Measurements from ENCODE around the gene EXOG. TPM values are rescaled to one million over a fixed set of nuclear protein-coding genes. Genes with fewer than 3 reads are reported as not detected.

EXOG gene
- total and polyA plus RNA-seq, 2 donors (not counting 3 experiments of a cell fraction or from before 2014, with no cell fraction given) = 10.8 to 21.9 TPM

DNA sequence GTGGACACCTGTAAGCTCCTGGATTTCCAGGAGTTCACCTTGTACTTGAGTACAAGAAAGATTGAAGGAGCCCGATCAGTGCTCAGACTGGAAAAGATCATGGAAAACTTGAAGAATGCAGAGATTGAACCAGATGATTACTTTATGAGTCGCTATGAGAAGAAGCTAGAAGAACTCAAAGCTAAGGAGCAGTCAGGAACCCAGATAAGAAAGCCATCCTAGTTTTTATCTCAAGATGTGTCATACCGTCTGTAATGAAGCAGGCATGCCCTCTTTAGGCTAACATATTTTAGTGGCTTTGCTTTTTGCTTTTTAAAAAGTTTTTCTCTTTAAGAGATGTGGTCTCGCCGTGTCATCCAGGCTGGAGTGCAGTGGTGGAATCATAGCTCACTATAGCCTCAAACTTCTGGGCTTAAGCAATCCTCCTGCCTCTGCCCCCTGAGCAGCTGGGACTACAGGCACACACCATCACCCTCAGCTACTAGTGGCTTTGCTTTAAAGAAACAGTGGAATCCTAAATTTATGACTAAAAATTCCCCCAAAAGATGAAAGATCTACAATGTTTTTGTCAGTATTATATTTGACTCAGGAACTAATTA lies 28.1 kb downstream of the EXOG start:
- no TSS peak for BruUV-seq (replicated peaks)
- DNase-seq (ENCODE audit: low read depth, low spot score) (no peak), FAIRE-seq (no peak)
- Histone ChIP-seq H3K4me3 (replicated peaks in 1 of 3; ENCODE audit: insufficient read depth in 1 of 3, low read depth in 1 of 3, low read length in 3 of 3) (no peak overlapping the region), H4K20me1 (replicated peaks; ENCODE audit: control insufficient read depth, extremely low read depth, insufficient read depth, low read length) (no peaks in the 10 kb centered on the region), H3K79me2 (ENCODE audit: control insufficient read depth, insufficient read depth, low read length) (no peaks in the 10 kb centered on the region), H3K9me3 (replicated peaks; ENCODE audit: control insufficient read depth, insufficient read depth, low read length) (no peaks in the 10 kb centered on the region), H3K27me3 (ENCODE audit: control insufficient read depth in 2 of 2, insufficient read depth in 2 of 2, low read length in 2 of 2) (no peaks in the 10 kb centered on the region), H2AFZ (ENCODE audit: low read depth, low read length) (no peak overlapping the region), H3K4me2 (ENCODE audit: insufficient read depth, low read length) (no peak overlapping the region), H3K9ac (replicated peaks; ENCODE audit: extremely low read depth, insufficient read depth, low read length) (no peak overlapping the region), H3K27ac (ENCODE audit: insufficient read depth, low read depth, low read length) (no peak overlapping the region), H3K9me1 (replicated peaks; ENCODE audit: control insufficient read depth, extremely low read depth, insufficient read depth, low read length) (no peaks in the 10 kb centered on the region), H3K36me3 (ENCODE audit: control insufficient read depth in 2 of 2, extremely low read depth in 1 of 2, insufficient read depth in 2 of 2, low read length in 2 of 2) (peaks cover 5 to 6% of the 10 kb centered on the region in 2 experiments), H3K4me1 (ENCODE audit: control insufficient read depth, extremely low read depth, insufficient read depth, low read length) (peaks cover 4% of the 10 kb centered on the region)
- POLR2A ChIA-PET = interaction anchor here (0.6 kb wide), 1 partner anchor 18 kb away, joined by 4 read pairs; no protein-coding TSS in a partner anchor
- TF ChIP-seq, protein P1, sequence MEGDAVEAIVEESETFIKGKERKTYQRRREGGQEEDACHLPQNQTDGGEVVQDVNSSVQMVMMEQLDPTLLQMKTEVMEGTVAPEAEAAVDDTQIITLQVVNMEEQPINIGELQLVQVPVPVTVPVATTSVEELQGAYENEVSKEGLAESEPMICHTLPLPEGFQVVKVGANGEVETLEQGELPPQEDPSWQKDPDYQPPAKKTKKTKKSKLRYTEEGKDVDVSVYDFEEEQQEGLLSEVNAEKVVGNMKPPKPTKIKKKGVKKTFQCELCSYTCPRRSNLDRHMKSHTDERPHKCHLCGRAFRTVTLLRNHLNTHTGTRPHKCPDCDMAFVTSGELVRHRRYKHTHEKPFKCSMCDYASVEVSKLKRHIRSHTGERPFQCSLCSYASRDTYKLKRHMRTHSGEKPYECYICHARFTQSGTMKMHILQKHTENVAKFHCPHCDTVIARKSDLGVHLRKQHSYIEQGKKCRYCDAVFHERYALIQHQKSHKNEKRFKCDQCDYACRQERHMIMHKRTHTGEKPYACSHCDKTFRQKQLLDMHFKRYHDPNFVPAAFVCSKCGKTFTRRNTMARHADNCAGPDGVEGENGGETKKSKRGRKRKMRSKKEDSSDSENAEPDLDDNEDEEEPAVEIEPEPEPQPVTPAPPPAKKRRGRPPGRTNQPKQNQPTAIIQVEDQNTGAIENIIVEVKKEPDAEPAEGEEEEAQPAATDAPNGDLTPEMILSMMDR (IDR thresholded peaks at IDR 0.05; ENCODE audit: extremely low read depth in 1 of 2, insufficient read depth in 1 of 2, low read depth in 1 of 2, low read length in 2 of 2) = no peak
- TF ChIP-seq GATA2 (IDR thresholded peaks at IDR 0.05; ENCODE audit: insufficient read depth, insufficient read length, low read depth, low read length) = peak; percentile 60
- intact Hi-C loops (cut with micrococcal nuclease) = no loop called here
- dilution Hi-C loops (cut with MboI; ENCODE audit: extremely low pct_ligation_motif_present, low sequenced_read_pairs) = no loop called here
- CTCF ChIA-PET = interaction anchor here (0.6 to 13.1 kb wide), 6 partner anchors 28 to 317 kb away, joined by 3 to 455 read pairs (median 6); partner anchors contain the start of genes EXOG and XYLB

DNA sequence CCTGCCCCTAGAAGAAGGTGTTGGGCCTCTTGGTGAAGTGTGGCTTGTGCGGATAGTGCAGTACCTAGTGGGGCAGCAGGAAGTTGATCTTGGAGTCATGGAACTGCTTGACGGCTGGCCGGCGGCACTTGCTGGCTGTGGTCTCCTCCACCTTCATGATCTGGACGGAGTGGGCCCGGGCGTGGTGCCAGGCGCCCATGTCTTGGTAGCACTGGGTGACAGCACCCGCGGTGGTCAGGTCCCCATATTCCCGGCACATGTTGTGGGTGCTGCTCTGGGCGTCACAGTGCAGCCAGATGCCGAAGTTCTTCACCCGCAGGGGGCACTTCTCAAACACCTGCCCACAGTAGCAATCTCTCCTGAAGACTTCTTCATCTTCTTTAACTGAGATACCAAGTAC lies 30.7 kb downstream of the EXOG start:
- no peak overlapping the region for H3K4me3 ChIP-seq (replicated peaks in 1 of 3; ENCODE audit: insufficient read depth in 1 of 3, low read depth in 1 of 3, low read length in 3 of 3)
- H3K27ac ChIP-seq (ENCODE audit: insufficient read depth, low read depth, low read length) = no peak overlapping the region
- DNase-seq (ENCODE audit: low read depth, low spot score) (no peak), FAIRE-seq (no peak)
- intact Hi-C loops (cut with micrococcal nuclease) (no loop called here), dilution Hi-C loops (cut with MboI; ENCODE audit: extremely low pct_ligation_motif_present, low sequenced_read_pairs) (no loop called here)
- H3K36me3 ChIP-seq (ENCODE audit: control insufficient read depth in 2 of 2, extremely low read depth in 1 of 2, insufficient read depth in 2 of 2, low read length in 2 of 2) = peaks cover 5 to 6% of the 10 kb centered on the region in 2 experiments
- H3K27me3 ChIP-seq (ENCODE audit: control insufficient read depth in 2 of 2, insufficient read depth in 2 of 2, low read length in 2 of 2) = no peaks in the 10 kb centered on the region
- no peak overlapping the region for H3K9ac ChIP-seq (replicated peaks; ENCODE audit: extremely low read depth, insufficient read depth, low read length)
- H3K9me1 ChIP-seq (replicated peaks; ENCODE audit: control insufficient read depth, extremely low read depth, insufficient read depth, low read length) = no peaks in the 10 kb centered on the region
- H3K9me3 ChIP-seq (replicated peaks; ENCODE audit: control insufficient read depth, insufficient read depth, low read length) = no peaks in the 10 kb centered on the region
- no peak overlapping the region for H2AFZ ChIP-seq (ENCODE audit: low read depth, low read length)
- no peak for TF ChIP-seq FOS (IDR thresholded peaks at IDR 0.05; ENCODE audit: borderline replicate concordance, insufficient read depth, low read length)
- POLR2A ChIA-PET = no interaction called here
- CTCF ChIA-PET = interaction anchor here (1.0 to 13.1 kb wide), 2 partner anchors 130 to 317 kb away, joined by 3 to 455 read pairs; no protein-coding TSS in a partner anchor
- no peaks in the 10 kb centered on the region for H4K20me1 ChIP-seq (replicated peaks; ENCODE audit: control insufficient read depth, extremely low read depth, insufficient read depth, low read length)
- no TSS peak for BruUV-seq (replicated peaks)
- no peaks in the 10 kb centered on the region for H3K79me2 ChIP-seq (ENCODE audit: control insufficient read depth, insufficient read depth, low read length)
- no peak overlapping the region for H3K4me2 ChIP-seq (ENCODE audit: insufficient read depth, low read length)
- no peaks in the 10 kb centered on the region for H3K4me1 ChIP-seq (ENCODE audit: control insufficient read depth, extremely low read depth, insufficient read depth, low read length)
